ENCODE results near the gene PLXNB1.
"Not testable (repeated sequence)": the region's sequence is repeated elsewhere in the genome, so short reads cannot be mapped to it uniquely, and the experiment has no call there.

DNA sequence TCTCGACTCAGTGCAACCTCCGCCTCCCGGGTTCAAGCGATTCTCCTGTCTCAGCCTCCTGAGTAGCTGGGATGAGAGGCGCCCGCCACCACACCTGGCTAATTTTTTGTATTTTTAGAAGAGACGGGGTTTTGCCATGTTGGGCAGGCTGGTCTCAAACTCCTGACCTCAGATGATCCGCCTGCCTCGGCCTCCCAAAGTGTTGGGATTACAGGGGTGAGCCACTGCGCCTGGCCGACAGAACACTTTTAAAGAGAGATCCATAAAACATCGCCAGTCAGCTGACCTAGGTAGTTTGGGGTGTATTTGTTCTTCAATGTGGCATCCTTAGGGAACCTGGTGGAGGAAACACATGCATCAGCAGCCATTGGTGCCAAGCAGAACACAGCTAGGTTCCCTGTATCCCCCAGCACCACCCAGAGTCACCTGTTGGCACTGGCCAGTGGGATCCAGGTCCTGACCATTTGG, 28.4 kb downstream of the PLXNB1 start:
- TF ChIP-seq SUZ12 (IDR thresholded peaks at IDR 0.05; ENCODE audit: extremely low read depth, insufficient read depth, insufficient read length); ZNF274 (IDR thresholded peaks at IDR 0.05; ENCODE audit: low read depth, low read length); YY1 (IDR thresholded peaks at IDR 0.05; ENCODE audit: insufficient read depth, insufficient read length): not testable (repeated sequence)

All from NT2/D1 (cell line).